Anterior cingulate cortex (tissue), 58 donors: Measurements from ENCODE around the gene MYLK4.

ENCODE experiments used
- DNase-seq, 58 donors: peaks; one replicate each; lab custom pipeline; 2025; lab: John Stamatoyannopoulos, UW

MYLK4 gene

GRCh38 chr6:2639896-2640295, 110.8 kb downstream of the MYLK4 start:
- DNase-seq = no peak

- no peak for DNase-seq
Observed at GRCh38 chr6:2639167-2639566, 111.6 kb downstream of the MYLK4 start.

- DNase-seq = no peak
Observed at GRCh38 chr6:2636672-2637071, 114.0 kb downstream of the MYLK4 start.

GRCh38 chr6:2635911-2636310, 114.8 kb downstream of the MYLK4 start:
- DNase-seq = no peak

- DNase-seq = peak in 55 of 58 donors; percentile 9 to 83 (median 58)
Observed at GRCh38 chr6:2634139-2634964, 116.4 kb downstream of the MYLK4 start.

- no peak for DNase-seq
Observed at GRCh38 chr6:2633736-2634135, 117.0 kb downstream of the MYLK4 start.

- DNase-seq = no peak
Observed at GRCh38 chr6:2632976-2633584, 117.6 kb downstream of the MYLK4 start.

- peak in 3 of 58 donors; percentile 7 to 50 (median 22) for DNase-seq
Observed at GRCh38 chr6:2632368-2632767, 118.4 kb downstream of the MYLK4 start.

GRCh38 chr6:2630891-2631571, 119.7 kb downstream of the MYLK4 start:
- DNase-seq = no peak

GRCh38 chr6:2630359-2630758, 120.4 kb downstream of the MYLK4 start:
- DNase-seq = peak in 2 of 58 donors; percentile 9 to 26

GRCh38 chr6:2626401-2626800, 124.3 kb downstream of the MYLK4 start:
- DNase-seq = no peak

GRCh38 chr6:2625581-2625980, 125.1 kb downstream of the MYLK4 start:
- no peak for DNase-seq

GRCh38 chr6:2624177-2624576, 126.5 kb downstream of the MYLK4 start:
- DNase-seq = peak in 1 of 58 donors; percentile 21

- DNase-seq = no peak
Observed at GRCh38 chr6:2623295-2623694, 127.4 kb downstream of the MYLK4 start.

- no peak for DNase-seq
Observed at GRCh38 chr6:2622671-2623070, 128.1 kb downstream of the MYLK4 start.

- no peak for DNase-seq
Observed at GRCh38 chr6:2619651-2620050, 131.1 kb downstream of the MYLK4 start.

- DNase-seq = no peak
Observed at GRCh38 chr6:2617729-2618128, 133.0 kb downstream of the MYLK4 start.

GRCh38 chr6:2616811-2617210, 133.9 kb downstream of the MYLK4 start:
- DNase-seq = no peak

GRCh38 chr6:2615251-2615650, 135.5 kb downstream of the MYLK4 start:
- no peak for DNase-seq

- no peak for DNase-seq
Observed at GRCh38 chr6:2614846-2615245, 135.9 kb downstream of the MYLK4 start.

GRCh38 chr6:2614155-2614554, 136.6 kb downstream of the MYLK4 start:
- no peak for DNase-seq
